Liver (tissue), 9 donors: ENCODE data around the gene WNT3A. TPM values are rescaled to one million over a fixed set of nuclear protein-coding genes. Genes with fewer than 3 reads are reported as not detected.

Experiments used
- DNase-seq: peaks from one replicate; pipeline ENCODE4 v3.0.0-alpha.2; 2017; ENCODE audit warnings: low spot score
- H3K27ac ChIP-seq, 2 donors: one replicate each; pipeline ENCODE4 v1.7.0; 2013; ENCODE audit warnings: inconsistent platforms in 2 of 2, low read length in 2 of 2, control low read depth in 1 of 2, low read depth in 1 of 2, mild to moderate bottlenecking in 1 of 2
- H3K27me3 ChIP-seq, 4 donors: one replicate each; pipeline versions ENCODE4 v1.6.1 to v1.7.0; 2013; ENCODE audit warnings: low read length in 3 of 4, inconsistent platforms in 1 of 4, mild to moderate bottlenecking in 1 of 4, moderate library complexity in 1 of 4; ENCODE audit not compliant: control insufficient read depth in 4 of 4, insufficient read depth in 4 of 4
- H3K36me3 ChIP-seq, 4 donors: one replicate each; pipeline versions ENCODE4 v1.6.1 to v1.7.0; 2013; ENCODE audit warnings: low read length in 3 of 4, mild to moderate bottlenecking in 3 of 4, low read depth in 1 of 4, moderate library complexity in 1 of 4; ENCODE audit not compliant: control insufficient read depth in 4 of 4, insufficient read depth in 3 of 4
- H3K4me1 ChIP-seq, 4 donors: one replicate each; pipeline versions ENCODE4 v1.6.1 to v1.7.0; 2013; ENCODE audit warnings: low read length in 3 of 4, mild to moderate bottlenecking in 3 of 4, moderate library complexity in 1 of 4; ENCODE audit not compliant: control insufficient read depth in 4 of 4, insufficient read depth in 4 of 4
- H3K4me3 ChIP-seq, 3 donors: one replicate each; pipeline versions ENCODE4 v1.6.1 to v1.7.0; 2013; ENCODE audit warnings: low read length in 3 of 3, control low read depth in 1 of 3, low read depth in 1 of 3, mild to moderate bottlenecking in 1 of 3
- H3K9ac ChIP-seq, 2 donors: one replicate each; pipeline ENCODE4 v1.7.0; 2013; ENCODE audit warnings: low read length in 2 of 2, mild to moderate bottlenecking in 2 of 2, moderate library complexity in 2 of 2, control low read depth in 1 of 2, low read depth in 1 of 2
- H3K9me3 ChIP-seq, 4 donors: one replicate each; pipeline versions ENCODE4 v1.6.1 to v1.7.0; 2013; ENCODE audit warnings: low read length in 3 of 4; ENCODE audit not compliant: control insufficient read depth in 4 of 4
- ATF3 ChIP-seq: IDR thresholded peaks from 2 replicates; pipeline ENCODE4 v1.6.1; 2016; ENCODE audit warnings: antibody characterized with exemption
- CTCF ChIP-seq: fragments of 150-350 bp; IDR thresholded peaks from 2 replicates; pipeline ENCODE4 v1.5.1; 2017; ENCODE audit warnings: improper control_type of control experiment, low read depth, low read length; ENCODE audit not compliant: missing input control
- EGR1 ChIP-seq, 2 donors: IDR thresholded peaks; 2 replicates each; pipeline ENCODE4 v1.6.1; 2016 to 2018; ENCODE audit warnings: antibody characterized with exemption in 2 of 2, low read depth in 2 of 2
- FOXA1 ChIP-seq: IDR thresholded peaks from 2 replicates; pipeline ENCODE4 v1.6.1; 2016; ENCODE audit warnings: antibody characterized with exemption
- FOXA2 ChIP-seq: IDR thresholded peaks from 2 replicates; pipeline ENCODE4 v1.6.1; 2016; ENCODE audit warnings: antibody characterized with exemption
- GABPA ChIP-seq, 2 donors: IDR thresholded peaks in 1 of 2; conservative IDR thresholded peaks in 1 of 2; 2 replicates each; pipeline ENCODE4 v1.6.1; 2016; ENCODE audit warnings: antibody characterized with exemption in 2 of 2, mild to moderate bottlenecking in 1 of 2, moderate library complexity in 1 of 2
- HNF4A ChIP-seq, 2 donors: conservative IDR thresholded peaks; 2 replicates each; pipeline ENCODE4 v1.6.1; 2016; ENCODE audit warnings: antibody characterized with exemption in 2 of 2, mild to moderate bottlenecking in 2 of 2
- HNF4G ChIP-seq: IDR thresholded peaks from 2 replicates; pipeline ENCODE4 v1.6.1; 2016; ENCODE audit warnings: antibody characterized with exemption
- JUND ChIP-seq, 2 donors: IDR thresholded peaks; 2 replicates each; pipeline ENCODE4 v1.6.1; 2016; ENCODE audit warnings: antibody characterized with exemption in 2 of 2
- MAX ChIP-seq: IDR thresholded peaks from 2 replicates; pipeline ENCODE4 v1.6.1; 2016; ENCODE audit warnings: antibody characterized with exemption
- NR2F2 ChIP-seq: IDR thresholded peaks from 2 replicates; pipeline ENCODE4 v1.6.1; 2016; ENCODE audit warnings: antibody characterized with exemption
- RAD21 ChIP-seq, 2 donors: IDR thresholded peaks; 2 replicates each; pipeline ENCODE4 v1.6.1; 2016; ENCODE audit warnings: antibody characterized with exemption in 2 of 2, mild to moderate bottlenecking in 2 of 2
- REST ChIP-seq: IDR thresholded peaks from 2 replicates; pipeline ENCODE4 v1.6.1; 2016; ENCODE audit warnings: antibody characterized with exemption, mild to moderate bottlenecking
- RXRA ChIP-seq, 2 donors: IDR thresholded peaks; 2 replicates each; pipeline ENCODE4 v1.6.1; 2017 to 2018; ENCODE audit warnings: antibody characterized with exemption in 2 of 2, mild to moderate bottlenecking in 1 of 2
- SP1 ChIP-seq: IDR thresholded peaks from 2 replicates; pipeline ENCODE4 v1.6.1; 2018; ENCODE audit warnings: antibody characterized with exemption, mild to moderate bottlenecking
- TAF1 ChIP-seq: conservative IDR thresholded peaks from 2 replicates; pipeline ENCODE4 v1.6.1; 2016; ENCODE audit warnings: antibody characterized with exemption, mild to moderate bottlenecking
- YY1 ChIP-seq: IDR thresholded peaks from 2 replicates; pipeline ENCODE4 v1.6.1; 2016; ENCODE audit warnings: antibody characterized with exemption, mild to moderate bottlenecking
- ZBTB33 ChIP-seq: IDR thresholded peaks from 2 replicates; pipeline ENCODE4 v1.6.1; 2016; ENCODE audit warnings: antibody characterized with exemption
- WGBS: extraction: QIAGEN DNeasy Blood & Tissue Kit; methylation state at CpG from one replicate; pipeline ENCODE4 v1.1.7; 2013; 5-methylcytosine and 5-hydroxymethylcytosine counted together
- polyA plus RNA-seq, 2 donors: library from polyadenylated mRNA; stranded (reverse) in 1 of 2; unstranded in 1 of 2; fragments of 200-250 nt in 1 of 2; fragments of >200 nt in 1 of 2; fragmentation: Nextera tagmentation in 1 of 2; extraction: Ambion mirVana in 1 of 2; gene quantifications; one replicate each; pipeline versions ENCODE4 v1.2.1 to v1.2.3, GENCODE V29; 2013 to 2015
- total RNA-seq, 2 donors: library from RNA; depleted of rRNA; stranded (reverse); fragments of >200 nt; gene quantifications; one replicate each; pipeline ENCODE4 v1.2.3, GENCODE V29; 2014
- donor health status: healthy.
- donor health status: healthy.
- donor health status: healthy.
- donor health status: healthy.
- donor health status: healthy.

The WNT3A gene
- total and polyA plus RNA-seq, 4 donors, result not detected

GRCh38 chr1:228090613-228091081, 83.8 kb downstream of the WNT3A start:
- WGBS, result 42% methylated on average over 2 of the region's 2 CpGs
- H3K9ac ChIP-seq, result no peak overlapping the region
- H3K4me3 ChIP-seq, result no peak overlapping the region
- peaks cover 23 to 69% (median 58%) of the 10 kb centered on the region in 4 donors for H3K4me1 ChIP-seq
- peaks cover 2 to 8% (median 4%) of the 10 kb centered on the region in 4 donors for H3K36me3 ChIP-seq
- no peak for TF ChIP-seq ZBTB33
- TF ChIP-seq MAX, result no peak
- TF ChIP-seq SP1, result no peak
- TF ChIP-seq CTCF, result no peak
- TF ChIP-seq HNF4G, result no peak
- no peak for TF ChIP-seq EGR1 (IDR thresholded peaks at IDR 0.05; ENCODE audit: low read depth in 2 of 2)
- no peak for TF ChIP-seq RAD21 (IDR thresholded peaks at IDR 0.05)
- no peak for TF ChIP-seq NR2F2
- TF ChIP-seq ATF3, result no peak
- TF ChIP-seq GABPA (IDR thresholded peaks at IDR 0.05 in 1 of 2, conservative IDR thresholded peaks at IDR 0.05 in 1 of 2), result no peak
- TF ChIP-seq FOXA2, result no peak
- TF ChIP-seq HNF4A (conservative IDR thresholded peaks at IDR 0.05), result no peak
- TF ChIP-seq FOXA1, result no peak
- no peak for TF ChIP-seq REST
- no peak for TF ChIP-seq RXRA (IDR thresholded peaks at IDR 0.05)
- TF ChIP-seq JUND (IDR thresholded peaks at IDR 0.05), result no peak
- H3K9me3 ChIP-seq, result peaks cover 0 to 12% (median 7%) of the 10 kb centered on the region in 4 donors
- no peak overlapping the region for H3K27ac ChIP-seq
- no peak for DNase-seq
- no peaks in the 10 kb centered on the region for H3K27me3 ChIP-seq

- Histone ChIP-seq H3K27me3 (no peaks in the 10 kb centered on the region), H3K4me3 (no peak overlapping the region), H3K9ac (no peak overlapping the region), H3K27ac (no peak overlapping the region), H3K4me1 (peaks cover 21 to 65% (median 54%) of the 10 kb centered on the region in 4 donors), H3K9me3 (peaks cover 0 to 12% (median 7%) of the 10 kb centered on the region in 4 donors), H3K36me3 (peaks cover 2 to 8% (median 5%) of the 10 kb centered on the region in 4 donors)
- TF ChIP-seq FOXA1 (no peak), HNF4G (no peak), YY1 (no peak), ZBTB33 (no peak), TAF1 (no peak), CTCF (no peak), NR2F2 (no peak), HNF4A (conservative IDR thresholded peaks at IDR 0.05) (no peak)
- 63% methylated on average over 4 of the region's 4 CpGs for WGBS
- no peak for DNase-seq
Measured at GRCh38 chr1:228091084-228091483, 84.3 kb downstream of the WNT3A start.
